ENCODE measurements around the gene FBN1. TPM values are rescaled to one million over a fixed set of nuclear protein-coding genes. Genes with fewer than 3 reads are reported as not detected.

Gene FBN1
- total and polyA plus RNA-seq, 7 donors, result 7.7 to 40.6 (median 16.4) TPM

DNA sequence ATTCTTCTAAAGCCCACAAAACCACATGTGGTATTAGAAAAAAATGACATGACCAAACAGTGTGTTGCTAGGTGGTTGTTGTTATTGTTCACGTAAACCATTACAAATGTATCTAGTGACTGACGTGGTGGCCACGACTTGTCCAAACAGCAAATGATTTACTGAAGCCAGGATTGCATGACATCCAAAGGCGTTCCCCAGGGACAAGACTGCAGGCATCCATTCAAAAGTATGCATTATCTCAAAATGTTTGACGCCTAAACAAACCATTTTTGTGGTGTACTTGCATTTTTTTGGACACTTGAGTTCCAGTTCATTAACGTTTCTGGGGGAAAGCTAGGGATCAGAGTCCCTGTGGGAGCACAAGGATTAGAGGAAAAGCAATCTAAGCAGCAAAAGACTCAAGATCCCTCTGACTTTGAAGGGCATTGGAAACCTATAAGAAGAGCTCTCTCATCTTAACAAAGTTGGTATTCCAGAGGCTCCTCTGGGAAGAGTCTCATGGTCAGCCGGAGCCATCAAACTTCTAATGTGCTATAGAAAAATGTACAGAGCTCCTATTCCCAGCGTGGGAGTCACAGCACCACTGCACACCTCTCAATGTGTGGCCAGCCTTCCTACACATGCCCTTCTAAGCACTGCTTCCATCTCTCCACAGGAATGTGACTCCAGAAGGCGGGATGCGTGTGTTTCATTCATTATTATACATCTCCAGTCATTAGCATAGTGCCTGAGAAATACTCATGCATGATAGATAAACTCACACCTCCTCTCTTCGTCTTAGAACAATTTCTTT, 62.9 kb downstream of the FBN1 start:
- H3K4me3 ChIP-seq, result no peak overlapping the region
- no peak overlapping the region for H3K27ac ChIP-seq
- no peak for DNase-seq
- WGBS, 3 donors, result 54 to 58% (median 57%) methylated on average over 11 of the region's 11 CpGs
- TF ChIP-seq, protein P1, sequence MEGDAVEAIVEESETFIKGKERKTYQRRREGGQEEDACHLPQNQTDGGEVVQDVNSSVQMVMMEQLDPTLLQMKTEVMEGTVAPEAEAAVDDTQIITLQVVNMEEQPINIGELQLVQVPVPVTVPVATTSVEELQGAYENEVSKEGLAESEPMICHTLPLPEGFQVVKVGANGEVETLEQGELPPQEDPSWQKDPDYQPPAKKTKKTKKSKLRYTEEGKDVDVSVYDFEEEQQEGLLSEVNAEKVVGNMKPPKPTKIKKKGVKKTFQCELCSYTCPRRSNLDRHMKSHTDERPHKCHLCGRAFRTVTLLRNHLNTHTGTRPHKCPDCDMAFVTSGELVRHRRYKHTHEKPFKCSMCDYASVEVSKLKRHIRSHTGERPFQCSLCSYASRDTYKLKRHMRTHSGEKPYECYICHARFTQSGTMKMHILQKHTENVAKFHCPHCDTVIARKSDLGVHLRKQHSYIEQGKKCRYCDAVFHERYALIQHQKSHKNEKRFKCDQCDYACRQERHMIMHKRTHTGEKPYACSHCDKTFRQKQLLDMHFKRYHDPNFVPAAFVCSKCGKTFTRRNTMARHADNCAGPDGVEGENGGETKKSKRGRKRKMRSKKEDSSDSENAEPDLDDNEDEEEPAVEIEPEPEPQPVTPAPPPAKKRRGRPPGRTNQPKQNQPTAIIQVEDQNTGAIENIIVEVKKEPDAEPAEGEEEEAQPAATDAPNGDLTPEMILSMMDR (IDR thresholded peaks at IDR 0.05), result no peak
- H3K27me3 ChIP-seq (ENCODE audit: insufficient read depth in 3 of 3, low read length in 2 of 3), result no peaks in the 10 kb centered on the region
- no peaks in the 10 kb centered on the region for H3K36me3 ChIP-seq (ENCODE audit: insufficient read depth in 1 of 2, low read depth in 1 of 2)
- no peak for ATAC-seq
- H3K4me1 ChIP-seq, result no peaks in the 10 kb centered on the region
- intact Hi-C loops (cut with DNase I), result no loop called here
- H3K9me3 ChIP-seq, result no peaks in the 10 kb centered on the region

DNA sequence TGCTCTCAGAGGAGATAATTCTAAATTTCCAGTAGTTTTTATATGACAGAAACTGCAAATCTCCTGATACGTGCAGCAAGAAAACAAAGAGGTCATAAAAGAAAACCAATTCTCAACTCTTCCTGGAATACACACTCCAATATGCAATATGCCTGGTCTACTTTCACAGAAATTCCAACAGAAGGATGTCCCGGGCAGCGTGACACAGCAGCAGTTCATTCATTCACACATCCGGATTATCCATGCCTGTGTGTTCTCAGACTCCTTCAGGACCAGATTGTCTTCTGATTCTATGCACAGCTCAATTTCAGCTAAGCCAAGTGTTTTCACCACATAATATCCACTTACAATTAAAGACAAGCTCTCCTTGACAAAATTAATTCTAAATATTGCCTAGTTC, 64.3 kb downstream of the FBN1 start:
- no peak overlapping the region for H3K27ac ChIP-seq
- TF ChIP-seq, protein P1 (IDR thresholded peaks at IDR 0.05), result no peak
- no peaks in the 10 kb centered on the region for H3K9me3 ChIP-seq
- H3K36me3 ChIP-seq (ENCODE audit: insufficient read depth in 1 of 2, low read depth in 1 of 2), result no peaks in the 10 kb centered on the region
- H3K27me3 ChIP-seq (ENCODE audit: insufficient read depth in 3 of 3, low read length in 2 of 3), result no peaks in the 10 kb centered on the region
- H3K4me1 ChIP-seq, result no peaks in the 10 kb centered on the region
- no peak overlapping the region for H3K4me3 ChIP-seq
- 43 to 57% (median 43%) methylated on average over 4 of the region's 4 CpGs for WGBS, 3 donors
- no peak for ATAC-seq
- no peak for DNase-seq
- intact Hi-C loops (cut with DNase I), result no loop called here

GRCh38 chr15:48580736-48581135, 64.8 kb downstream of the FBN1 start:
- WGBS, 3 donors, result 73 to 89% (median 76%) methylated on average over 2 of the region's 2 CpGs
- no peaks in the 10 kb centered on the region for H3K4me1 ChIP-seq
- no peak overlapping the region for H3K27ac ChIP-seq
- no peaks in the 10 kb centered on the region for H3K36me3 ChIP-seq (ENCODE audit: insufficient read depth in 1 of 2, low read depth in 1 of 2)
- DNase-seq (no peak), ATAC-seq (no peak)
- intact Hi-C loops (cut with DNase I), result no loop called here
- H3K4me3 ChIP-seq, result no peak overlapping the region
- H3K9me3 ChIP-seq, result no peaks in the 10 kb centered on the region
- no peaks in the 10 kb centered on the region for H3K27me3 ChIP-seq (ENCODE audit: insufficient read depth in 3 of 3, low read length in 2 of 3)
- TF ChIP-seq, protein P1 (IDR thresholded peaks at IDR 0.05), result no peak

- no peak for ATAC-seq
Observed at GRCh38 chr15:48579945-48580671, 65.4 kb downstream of the FBN1 start.

More at GRCh38 chr15:48579945-48580671, 65.4 kb downstream of the FBN1 start:
- H3K4me3 ChIP-seq, result no peak overlapping the region
- no peaks in the 10 kb centered on the region for H3K4me1 ChIP-seq
- 62 to 71% (median 66%) methylated on average over 8 of the region's 8 CpGs for WGBS, 3 donors
- intact Hi-C loops (cut with DNase I), result no loop called here
- H3K27me3 ChIP-seq (ENCODE audit: insufficient read depth in 3 of 3, low read length in 2 of 3), result no peaks in the 10 kb centered on the region
- no peaks in the 10 kb centered on the region for H3K9me3 ChIP-seq
- no peaks in the 10 kb centered on the region for H3K36me3 ChIP-seq (ENCODE audit: insufficient read depth in 1 of 2, low read depth in 1 of 2)
- no peak overlapping the region for H3K27ac ChIP-seq
- DNase-seq, result no peak
- TF ChIP-seq, protein P1 (IDR thresholded peaks at IDR 0.05), result no peak
